GM23338 (cell line): ENCODE data around the gene C5orf58. TPM values are rescaled to one million over a fixed set of nuclear protein-coding genes. Genes with fewer than 3 reads are reported as not detected.
A peak's percentile ranks its signal among the peaks of the same experiment; 100 is the strongest.

Source experiments
- ATAC-seq: fragments of 200-7000 bp; cut with Tn5 transposase; 3 replicates; pipeline ENCODE4 v1.9.1; 2020
- DNase-seq: peaks from one replicate; pipeline ENCODE4 v3.0.0-alpha.2; 2015; ENCODE audit warnings: low spot score
- H2AFZ ChIP-seq: fragments of 200-600 bp; sonication (generic); 2 replicates; pipeline ENCODE4 v1.8.0; 2016; ENCODE audit warnings: antibody characterized with exemption, mild to moderate bottlenecking, moderate library complexity
- H3F3A ChIP-seq: fragments of 200-600 bp; sonication (generic); replicated peaks from 2 replicates; pipeline ENCODE4 v1.8.0; 2017; ENCODE audit warnings: antibody characterized with exemption, mixed run types, low read depth
- H3K27ac ChIP-seq: fragments of 200-600 bp; sonication (generic); 2 replicates; pipeline ENCODE4 v1.6.1; 2016; ENCODE audit warnings: low read depth
- H3K27me3 ChIP-seq: fragments of 200-600 bp; sonication (generic); 2 replicates; pipeline ENCODE4 v1.8.0; 2016; ENCODE audit warnings: mild to moderate bottlenecking, mixed run types, moderate library complexity; ENCODE audit not compliant: insufficient read depth
- H3K36me3 ChIP-seq: fragments of 200-600 bp; sonication (generic); 2 replicates; pipeline ENCODE4 v1.8.0; 2016; ENCODE audit warnings: mild to moderate bottlenecking; ENCODE audit not compliant: insufficient read depth
- H3K4me1 ChIP-seq: fragments of 200-600 bp; sonication (generic); 2 replicates; pipeline ENCODE4 v1.8.0; 2016; ENCODE audit warnings: mild to moderate bottlenecking, moderate library complexity; ENCODE audit not compliant: insufficient read depth
- H3K4me2 ChIP-seq: fragments of 200-600 bp; sonication (generic); 2 replicates; pipeline ENCODE4 v1.7.1; 2017; ENCODE audit warnings: mixed run types
- H3K4me3 ChIP-seq: fragments of 200-600 bp; sonication (generic); 2 replicates; pipeline ENCODE4 v1.6.1; 2016; ENCODE audit warnings: mixed run types
- H3K79me2 ChIP-seq: fragments of 200-600 bp; sonication (generic); replicated peaks from 2 replicates; pipeline ENCODE4 v1.8.0; 2017; ENCODE audit warnings: mild to moderate bottlenecking; ENCODE audit not compliant: insufficient read depth
- H3K9me2 ChIP-seq: fragments of 200-600 bp; sonication (generic); 2 replicates; pipeline ENCODE4 v1.8.0; 2017; ENCODE audit not compliant: insufficient read depth
- H4K20me1 ChIP-seq: fragments of 200-600 bp; sonication (generic); replicated peaks from 2 replicates; pipeline ENCODE4 v1.8.0; 2017; ENCODE audit warnings: mild to moderate bottlenecking; ENCODE audit not compliant: insufficient read depth
- H3K27ac Mint-ChIP-seq: 2 replicates; pipeline ENCODE4 v1.8.0; 2020; ENCODE audit warnings: inconsistent platforms, mild to moderate bottlenecking, moderate library complexity, mixed read lengths
- H3K27me3 Mint-ChIP-seq: 3 replicates; pipeline ENCODE4 v1.8.0; 2022; ENCODE audit warnings: low read depth, mild to moderate bottlenecking, moderate library complexity, mixed read lengths, inconsistent platforms; ENCODE audit not compliant: insufficient read depth, poor library complexity
- H3K36me3 Mint-ChIP-seq: 3 replicates; pipeline ENCODE4 v1.8.0; 2021; ENCODE audit warnings: low read depth, mild to moderate bottlenecking, inconsistent platforms, moderate library complexity, mixed read lengths
- H3K4me1 Mint-ChIP-seq: 3 replicates; pipeline ENCODE4 v1.8.0; 2020; ENCODE audit warnings: mild to moderate bottlenecking, inconsistent platforms, mixed read lengths
- H3K4me3 Mint-ChIP-seq: 3 replicates; pipeline ENCODE4 v1.8.0; 2021; ENCODE audit warnings: moderate library complexity, mild to moderate bottlenecking, inconsistent platforms, mixed read lengths
- H3K9me3 Mint-ChIP-seq: 3 replicates; pipeline ENCODE4 v1.8.0; 2020; ENCODE audit warnings: moderate library complexity, mild to moderate bottlenecking, inconsistent platforms, mixed read lengths
- CTCF ChIP-seq, 2 experiments: fragments of 200-600 bp in 1 of 2; sonication (generic) in 1 of 2; conservative IDR thresholded peaks; 2 replicates each; pipeline versions ENCODE4 v1.5.1 to v1.6.1; 2016 to 2017; ENCODE audit warnings: antibody characterized with exemption in 2 of 2, low read depth in 2 of 2, mild to moderate bottlenecking in 2 of 2, moderate library complexity in 1 of 2
- ETS1 ChIP-seq: IDR thresholded peaks from 2 replicates; pipeline ENCODE4 v1.6.1; 2016; ENCODE audit warnings: antibody characterized with exemption
- NANOG ChIP-seq: IDR thresholded peaks from 2 replicates; pipeline ENCODE4 v1.6.1; 2016; ENCODE audit warnings: antibody characterized with exemption, borderline replicate concordance
- STAT1 ChIP-seq: IDR thresholded peaks from one replicate; pipeline ENCODE4 v1.6.1; 2016; ENCODE audit warnings: antibody characterized with exemption; ENCODE audit not compliant: unreplicated experiment
- ZNF331 ChIP-seq: fragments of 250-450 bp; sonication (Bioruptor Pico); IDR thresholded peaks from 2 replicates; pipeline ENCODE4 v1.5.0; 2020; ENCODE audit warnings: low read depth, mild to moderate bottlenecking, moderate library complexity
- polyA plus RNA-seq: library from polyadenylated mRNA; unstranded; fragments of >200 nt; fragmentation: Nextera tagmentation; extraction: Ambion mirVana; gene quantifications from 2 replicates; pipeline ENCODE4 v1.2.1, GENCODE V29; 2016
- total RNA-seq: library from RNA; depleted of rRNA; stranded (reverse); fragments of >200 nt; shearing (Covaris generic); gene quantifications from 2 replicates; pipeline ENCODE4 v1.2.3, GENCODE V29; 2014

C5orf58 gene
- total and polyA plus RNA-seq, 2 experiments from 2014 or later, result 1.0 to 9.1 TPM

DNA sequence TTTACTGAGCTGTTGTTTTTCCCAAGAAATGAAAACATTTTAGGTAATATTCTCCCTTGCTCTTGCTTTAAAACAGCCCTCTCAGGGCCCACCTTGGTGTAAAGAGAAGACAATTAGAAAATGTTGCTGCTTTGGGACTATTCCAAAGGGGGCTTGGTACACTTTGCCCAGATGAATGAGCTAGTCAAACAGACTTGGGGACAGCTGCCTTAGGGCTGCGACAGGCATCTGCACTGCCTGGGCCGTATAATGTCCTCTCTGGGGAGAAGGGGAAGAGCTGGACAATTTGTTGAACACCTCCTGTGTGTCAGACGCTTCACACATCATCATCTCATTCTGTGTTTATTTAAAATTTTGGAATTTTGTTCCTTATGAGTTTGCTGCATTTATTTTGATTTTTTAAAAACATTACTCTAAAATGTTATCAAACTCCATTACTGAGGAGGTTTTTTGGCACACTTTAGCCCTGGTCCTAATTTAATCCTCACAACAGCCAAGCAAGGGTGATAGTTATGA is 28.8 kb downstream of the C5orf58 start:
- Mint-ChIP-seq H3K4me3 (no peak overlapping the region), H3K9me3 (no peaks in the 10 kb centered on the region), H3K36me3 (no peaks in the 10 kb centered on the region), H3K27ac (no peak overlapping the region), H3K27me3 (peaks cover 8% of the 10 kb centered on the region), H3K4me1 (peaks cover 39% of the 10 kb centered on the region)
- TF ChIP-seq CTCF (conservative IDR thresholded peaks at IDR 0.05; ENCODE audit: low read depth in 2 of 2), result no peak
- TF ChIP-seq NANOG, result no peak
- TF ChIP-seq ZNF331 (CRISPR knock-in tag), result no peak
- no peak for TF ChIP-seq ETS1
- DNase-seq, result no peak
- H3K27me3 ChIP-seq, result no peaks in the 10 kb centered on the region
- H3F3A ChIP-seq, result no peaks in the 10 kb centered on the region
- no peak overlapping the region for H2AFZ ChIP-seq
- H3K4me2 ChIP-seq, result no peak overlapping the region
- ATAC-seq, result no peak
- no peaks in the 10 kb centered on the region for H4K20me1 ChIP-seq
- H3K79me2 ChIP-seq, result no peaks in the 10 kb centered on the region
- H3K4me1 ChIP-seq, result peaks cover 36% of the 10 kb centered on the region
- H3K4me3 ChIP-seq, result no peak overlapping the region
- peaks cover 8% of the 10 kb centered on the region; the same call in 1 of the 2 replicates for H3K9me2 ChIP-seq
- no peak overlapping the region for H3K27ac ChIP-seq
- no peaks in the 10 kb centered on the region for H3K36me3 ChIP-seq

DNA sequence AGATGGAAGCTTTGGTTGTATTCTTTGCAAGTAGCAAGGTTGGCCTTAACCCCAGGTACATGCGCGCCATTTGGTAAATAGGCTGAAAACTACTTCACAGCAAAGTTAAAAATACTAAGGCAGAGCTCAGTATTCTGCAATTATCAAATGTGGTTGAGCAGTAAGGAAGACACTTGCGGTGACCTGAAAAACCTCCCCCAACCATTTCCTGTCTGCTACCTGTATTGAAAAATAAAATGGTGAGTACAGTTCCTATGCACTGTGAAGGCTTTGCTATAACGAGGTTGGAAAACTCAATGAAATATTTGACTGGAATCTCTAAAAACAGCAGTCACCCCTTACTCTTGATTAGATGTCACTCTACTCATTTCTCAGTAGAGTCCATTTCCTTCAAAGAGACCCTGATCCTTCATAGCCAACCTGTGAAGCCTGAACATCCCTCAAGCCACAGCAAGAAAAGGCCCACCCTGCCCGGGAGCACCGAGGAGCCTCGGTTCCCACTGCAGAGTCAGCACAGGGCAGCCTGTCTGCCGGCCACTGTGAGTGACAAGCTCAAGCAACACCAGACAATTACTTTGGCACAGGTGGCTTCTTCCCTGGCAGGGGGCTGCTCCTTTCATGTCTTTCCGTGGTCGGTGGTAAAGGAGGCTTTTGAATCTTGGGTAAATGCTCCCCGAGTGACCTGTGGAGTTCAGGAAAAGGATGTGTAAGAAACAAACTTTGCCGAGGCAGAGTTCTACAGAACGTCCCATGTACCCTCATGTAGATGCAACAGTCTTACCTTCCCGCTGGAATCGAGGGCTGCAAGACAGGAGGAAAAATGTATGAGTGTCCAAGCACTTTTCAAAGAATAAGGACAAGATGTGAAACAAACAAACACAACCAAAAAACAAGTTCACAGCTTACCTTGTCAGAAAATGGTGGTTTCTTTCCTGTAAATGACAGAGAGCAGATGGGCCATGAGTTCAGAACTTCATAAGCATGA is 29.6 kb downstream of the C5orf58 start:
- H3K36me3 Mint-ChIP-seq, result no peaks in the 10 kb centered on the region
- TF ChIP-seq CTCF (conservative IDR thresholded peaks at IDR 0.05; ENCODE audit: low read depth in 2 of 2), result no peak
- TF ChIP-seq ETS1, result no peak
- TF ChIP-seq STAT1, result no peak
- H3K27ac Mint-ChIP-seq, result no peak overlapping the region
- no peaks in the 10 kb centered on the region for H3K36me3 ChIP-seq
- peaks cover 8% of the 10 kb centered on the region; the same call in 1 of the 2 replicates for H3K9me2 ChIP-seq
- ATAC-seq (no peak), DNase-seq (no peak)
- H3K4me3 ChIP-seq, result no peak overlapping the region
- H4K20me1 ChIP-seq, result no peaks in the 10 kb centered on the region
- H3K4me1 Mint-ChIP-seq, result peaks cover 39% of the 10 kb centered on the region
- H3K79me2 ChIP-seq, result no peaks in the 10 kb centered on the region
- no peaks in the 10 kb centered on the region for H3F3A ChIP-seq
- no peak overlapping the region for H3K4me3 Mint-ChIP-seq
- no peaks in the 10 kb centered on the region for H3K9me3 Mint-ChIP-seq
- peaks cover 3% of the 10 kb centered on the region for H3K27me3 Mint-ChIP-seq
- H2AFZ ChIP-seq, result peak overlapping the region; percentile 83; the same call in 1 of the 2 replicates
- H3K4me2 ChIP-seq, result no peak overlapping the region
- peaks cover 42% of the 10 kb centered on the region for H3K4me1 ChIP-seq
- H3K27ac ChIP-seq, result no peak overlapping the region
- no peaks in the 10 kb centered on the region for H3K27me3 ChIP-seq
